ENCODE data around the gene PRKAR1B.

PRKAR1B gene

GRCh38 chr7:770336-770735 is 43.3 kb upstream of the PRKAR1B start:
- no peak for TF ChIP-seq Cebpa-rat (IDR thresholded peaks at IDR 0.05)
- H3K4me1 ChIP-seq, result peaks cover 8% of the 10 kb centered on the region; the same call in 1 of the 2 replicates
- H3K4me2 ChIP-seq, result no peak overlapping the region
- no peak overlapping the region for H3K4me3 ChIP-seq
- H3K9ac ChIP-seq, result no peak overlapping the region
- H3K27me3 ChIP-seq, result no peaks in the 10 kb centered on the region
- H4K20me1 ChIP-seq, result peaks cover 18% of the 10 kb centered on the region; the same call in 1 of the 2 replicates
- H3K36me3 ChIP-seq, result peaks cover 97% of the 10 kb centered on the region
- H3K27ac ChIP-seq, result no peak overlapping the region
- peaks cover 6% of the 10 kb centered on the region for H3K9me3 ChIP-seq

- Histone ChIP-seq H3K4me2 (no peak overlapping the region), H3K9ac (no peak overlapping the region), H3K9me3 (peaks cover 14% of the 10 kb centered on the region), H3K36me3 (peaks cover 97% of the 10 kb centered on the region), H3K27me3 (no peaks in the 10 kb centered on the region), H3K4me1 (peaks cover 14% of the 10 kb centered on the region; the same call in 1 of the 2 replicates), H3K4me3 (no peak overlapping the region), H3K27ac (no peak overlapping the region), H4K20me1 (peaks cover 18% of the 10 kb centered on the region; the same call in 1 of the 2 replicates)
- no peak for TF ChIP-seq Cebpa-rat (IDR thresholded peaks at IDR 0.05)
Observed at GRCh38 chr7:768881-769504, 41.9 kb upstream of the PRKAR1B start.

GRCh38 chr7:767941-768731 is 41.1 kb upstream of the PRKAR1B start:
- Histone ChIP-seq H3K4me3 (no peak overlapping the region), H4K20me1 (peaks cover 18% of the 10 kb centered on the region; the same call in 1 of the 2 replicates), H3K4me1 (peaks cover 14% of the 10 kb centered on the region; the same call in 1 of the 2 replicates), H3K9ac (no peak overlapping the region), H3K4me2 (no peak overlapping the region), H3K36me3 (peaks cover 97% of the 10 kb centered on the region), H3K9me3 (peaks cover 14% of the 10 kb centered on the region), H3K27me3 (no peaks in the 10 kb centered on the region), H3K27ac (no peak overlapping the region)
- no peak for TF ChIP-seq Cebpa-rat (IDR thresholded peaks at IDR 0.05)

GRCh38 chr7:767580-767940 is 40.5 kb upstream of the PRKAR1B start:
- Histone ChIP-seq H3K4me3 (no peak overlapping the region), H3K27ac (no peak overlapping the region)

GRCh38 chr7:765383-765782 is 38.3 kb upstream of the PRKAR1B start:
- Histone ChIP-seq H3K9me3 (peaks cover 14% of the 10 kb centered on the region), H3K4me2 (no peak overlapping the region), H3K9ac (no peak overlapping the region), H4K20me1 (peaks cover 9% of the 10 kb centered on the region; the same call in 1 of the 2 replicates), H3K4me3 (no peak overlapping the region), H3K4me1 (0 out of 2 replicates have a peak, but pooled peaks cover 7% of the 10 kb centered on the region), H3K27me3 (no peaks in the 10 kb centered on the region), H3K27ac (no peak overlapping the region), H3K36me3 (peaks cover 99% of the 10 kb centered on the region)
- TF ChIP-seq Cebpa-rat (IDR thresholded peaks at IDR 0.05), result no peak

More at GRCh38 chr7:767580-767940, 40.5 kb upstream of the PRKAR1B start:
- Histone ChIP-seq H3K9me3 (peaks cover 14% of the 10 kb centered on the region), H3K27me3 (no peaks in the 10 kb centered on the region), H3K4me1 (peaks cover 14% of the 10 kb centered on the region; the same call in 1 of the 2 replicates), H3K4me2 (no peak overlapping the region), H3K9ac (no peak overlapping the region), H3K36me3 (peaks cover 97% of the 10 kb centered on the region), H4K20me1 (peaks cover 18% of the 10 kb centered on the region; the same call in 1 of the 2 replicates)
- no peak for TF ChIP-seq Cebpa-rat (IDR thresholded peaks at IDR 0.05)

DNA sequence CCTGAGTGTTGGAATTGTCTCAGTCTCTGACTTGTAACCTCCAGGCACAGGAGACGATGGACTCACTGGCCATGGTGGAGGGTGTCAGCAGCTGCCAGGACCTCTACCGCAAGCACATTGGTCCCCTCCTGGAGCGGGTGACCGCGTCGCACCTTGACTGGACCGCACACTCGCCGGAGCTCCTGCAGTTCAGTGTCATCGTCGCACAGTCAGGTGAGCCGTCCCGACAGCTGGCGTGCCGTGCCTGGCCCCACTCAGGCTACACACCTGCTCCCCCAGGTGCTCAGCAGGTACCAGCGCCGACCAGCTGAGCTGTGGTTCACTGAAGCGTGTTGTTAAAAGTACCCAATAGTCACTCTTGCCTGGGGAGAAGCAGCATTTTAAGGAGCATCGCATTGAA is 36.7 kb upstream of the PRKAR1B start:
- TF ChIP-seq Cebpa-rat (IDR thresholded peaks at IDR 0.05), result no peak
- H3K9ac ChIP-seq, result no peak overlapping the region
- 0 out of 2 replicates have a peak, but pooled peaks cover 7% of the 10 kb centered on the region for H3K4me1 ChIP-seq
- H3K27ac ChIP-seq, result no peak overlapping the region
- H4K20me1 ChIP-seq, result peaks cover 8% of the 10 kb centered on the region; the same call in 1 of the 2 replicates
- H3K9me3 ChIP-seq, result peaks cover 14% of the 10 kb centered on the region
- H3K36me3 ChIP-seq, result peaks cover 99% of the 10 kb centered on the region
- H3K4me3 ChIP-seq, result no peak overlapping the region
- H3K4me2 ChIP-seq, result no peak overlapping the region
- H3K27me3 ChIP-seq, result no peaks in the 10 kb centered on the region

DNA sequence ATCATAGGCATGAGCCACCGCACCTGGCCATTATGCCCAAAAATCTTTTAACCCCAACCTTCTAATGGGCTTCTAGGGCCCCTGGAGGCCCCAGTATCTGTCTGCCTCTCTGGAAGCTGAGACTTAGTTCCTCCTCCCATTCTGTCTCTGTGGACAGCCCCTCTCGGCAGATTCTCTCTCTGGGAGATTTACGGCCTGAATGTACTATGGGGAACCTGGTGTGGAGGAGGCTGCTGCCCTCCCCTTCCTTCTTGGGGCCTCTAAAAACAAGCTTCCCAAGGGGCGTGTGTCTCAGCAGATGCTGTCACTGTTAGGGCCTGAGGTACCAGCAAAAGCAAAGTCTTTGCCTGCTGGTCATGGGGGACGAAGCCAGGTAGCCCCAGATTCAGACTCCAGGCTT is 35.8 kb upstream of the PRKAR1B start:
- peaks cover 14% of the 10 kb centered on the region for H3K9me3 ChIP-seq
- H3K4me2 ChIP-seq, result no peak overlapping the region
- no peak overlapping the region for H3K4me3 ChIP-seq
- 0 out of 2 replicates have a peak, but pooled peaks cover 7% of the 10 kb centered on the region for H3K4me1 ChIP-seq
- no peak overlapping the region for H3K9ac ChIP-seq
- H3K27ac ChIP-seq, result no peak overlapping the region
- H3K27me3 ChIP-seq, result no peaks in the 10 kb centered on the region
- no peak for TF ChIP-seq Cebpa-rat (IDR thresholded peaks at IDR 0.05)
- H3K36me3 ChIP-seq, result peaks cover 99% of the 10 kb centered on the region
- H4K20me1 ChIP-seq, result peaks cover 8% of the 10 kb centered on the region; the same call in 1 of the 2 replicates

- H3K4me3 ChIP-seq, result no peak overlapping the region
- H3K4me2 ChIP-seq, result no peak overlapping the region
- no peak for TF ChIP-seq Cebpa-rat (IDR thresholded peaks at IDR 0.05)
- H3K9me3 ChIP-seq, result peaks cover 14% of the 10 kb centered on the region
- 0 out of 2 replicates have a peak, but pooled peaks cover 7% of the 10 kb centered on the region for H3K4me1 ChIP-seq
- H3K27ac ChIP-seq, result no peak overlapping the region
- H3K9ac ChIP-seq, result no peak overlapping the region
- H3K27me3 ChIP-seq, result no peaks in the 10 kb centered on the region
- peaks cover 99% of the 10 kb centered on the region for H3K36me3 ChIP-seq
- H4K20me1 ChIP-seq, result peaks cover 8% of the 10 kb centered on the region; the same call in 1 of the 2 replicates
Observed at GRCh38 chr7:761631-762030, 34.5 kb upstream of the PRKAR1B start.

DNA sequence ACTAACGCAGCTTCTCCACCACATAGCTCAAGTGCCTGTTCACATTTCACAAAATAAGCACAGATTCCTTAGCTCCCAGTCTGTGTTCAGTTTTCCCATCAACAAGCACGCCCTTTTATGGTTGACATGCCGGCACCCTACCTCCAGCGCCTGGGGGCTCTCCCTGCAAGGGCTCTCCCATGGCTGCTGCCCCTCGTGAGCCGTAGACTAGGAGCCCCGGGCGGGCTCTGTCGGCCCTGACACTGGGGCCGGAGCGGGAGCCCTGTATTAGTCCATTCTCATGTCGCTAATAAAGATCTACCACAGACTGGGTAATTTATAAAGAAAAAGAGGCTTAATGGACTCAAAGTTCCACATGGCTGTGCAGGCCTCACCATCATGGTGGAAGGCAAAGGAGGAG is 34.0 kb upstream of the PRKAR1B start:
- no peak overlapping the region for H3K9ac ChIP-seq
- no peaks in the 10 kb centered on the region for H3K27me3 ChIP-seq
- no peak overlapping the region for H3K27ac ChIP-seq
- TF ChIP-seq Cebpa-rat (IDR thresholded peaks at IDR 0.05), result no peak
- no peak overlapping the region for H3K4me2 ChIP-seq
- peaks cover 14% of the 10 kb centered on the region for H3K9me3 ChIP-seq
- H3K4me1 ChIP-seq, result 0 out of 2 replicates have a peak, but pooled peaks cover 7% of the 10 kb centered on the region
- H3K36me3 ChIP-seq, result peaks cover 100% of the 10 kb centered on the region
- H3K4me3 ChIP-seq, result no peak overlapping the region
- H4K20me1 ChIP-seq, result peaks cover 8% of the 10 kb centered on the region; the same call in 1 of the 2 replicates

- no peak overlapping the region for H3K4me2 ChIP-seq
- no peak overlapping the region for H3K9ac ChIP-seq
- 0 out of 2 replicates have a peak, but pooled peaks cover 3% of the 10 kb centered on the region for H3K4me1 ChIP-seq
- peaks cover 100% of the 10 kb centered on the region for H3K36me3 ChIP-seq
- no peak overlapping the region for H3K4me3 ChIP-seq
- no peaks in the 10 kb centered on the region for H3K27me3 ChIP-seq
- peaks cover 5% of the 10 kb centered on the region for H3K9me3 ChIP-seq
- no peak overlapping the region for H3K27ac ChIP-seq
- peaks cover 8% of the 10 kb centered on the region; the same call in 1 of the 2 replicates for H4K20me1 ChIP-seq
- no peak for TF ChIP-seq Cebpa-rat (IDR thresholded peaks at IDR 0.05)
Observed at GRCh38 chr7:760006-760405, 32.9 kb upstream of the PRKAR1B start.

All from BLaER1 (cell line).